ENCODE results near the gene ZNF362.

ZNF362 gene

DNA sequence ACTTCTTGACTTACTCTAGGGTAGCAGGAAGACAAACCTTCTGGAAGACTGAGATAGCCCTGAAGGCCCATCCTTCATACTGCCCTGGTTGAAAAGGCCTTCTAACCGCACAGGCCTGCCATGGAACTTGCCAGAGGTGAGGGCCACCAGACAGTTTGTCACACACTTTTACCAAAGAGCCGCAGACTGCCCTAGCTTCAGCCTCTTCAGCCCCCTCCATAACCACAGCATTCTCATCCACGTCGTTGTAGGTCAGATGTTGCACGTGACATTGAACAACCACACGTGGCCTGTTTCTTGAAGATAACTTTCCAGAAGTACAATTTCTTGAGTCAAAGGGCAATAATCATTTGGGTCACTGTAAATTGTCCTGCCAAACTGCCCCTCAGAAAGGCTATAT, 18.9 kb downstream of the ZNF362 start:
- Histone ChIP-seq H3K9me3 (no peaks in the 10 kb centered on the region), H3K4me1 (no peaks in the 10 kb centered on the region), H3K27me3 (ENCODE audit: low read depth) (no peaks in the 10 kb centered on the region), H3K4me3 (no peak overlapping the region), H3K36me3 (replicated peaks) (peaks cover under 1% of the 10 kb centered on the region; the same call in 1 of the 2 replicates)
- in situ Hi-C loops (cut with MboI; ENCODE audit: low sequenced_read_pairs), result no loop called here
- no peak for DNase-seq (ENCODE audit: low spot score in 2 of 2)

GRCh38 chr1:33275706-33276572, 19.6 kb downstream of the ZNF362 start:
- H3K9me3 ChIP-seq, result no peaks in the 10 kb centered on the region
- no peaks in the 10 kb centered on the region for H3K4me1 ChIP-seq
- DNase-seq (ENCODE audit: low spot score in 2 of 2), result no peak
- H3K36me3 ChIP-seq (replicated peaks), result no peaks in the 10 kb centered on the region; the same call in none of the 2 replicates
- H3K27me3 ChIP-seq (ENCODE audit: low read depth), result no peaks in the 10 kb centered on the region
- H3K4me3 ChIP-seq, result no peak overlapping the region
- in situ Hi-C loops (cut with MboI; ENCODE audit: low sequenced_read_pairs), result no loop called here

DNA sequence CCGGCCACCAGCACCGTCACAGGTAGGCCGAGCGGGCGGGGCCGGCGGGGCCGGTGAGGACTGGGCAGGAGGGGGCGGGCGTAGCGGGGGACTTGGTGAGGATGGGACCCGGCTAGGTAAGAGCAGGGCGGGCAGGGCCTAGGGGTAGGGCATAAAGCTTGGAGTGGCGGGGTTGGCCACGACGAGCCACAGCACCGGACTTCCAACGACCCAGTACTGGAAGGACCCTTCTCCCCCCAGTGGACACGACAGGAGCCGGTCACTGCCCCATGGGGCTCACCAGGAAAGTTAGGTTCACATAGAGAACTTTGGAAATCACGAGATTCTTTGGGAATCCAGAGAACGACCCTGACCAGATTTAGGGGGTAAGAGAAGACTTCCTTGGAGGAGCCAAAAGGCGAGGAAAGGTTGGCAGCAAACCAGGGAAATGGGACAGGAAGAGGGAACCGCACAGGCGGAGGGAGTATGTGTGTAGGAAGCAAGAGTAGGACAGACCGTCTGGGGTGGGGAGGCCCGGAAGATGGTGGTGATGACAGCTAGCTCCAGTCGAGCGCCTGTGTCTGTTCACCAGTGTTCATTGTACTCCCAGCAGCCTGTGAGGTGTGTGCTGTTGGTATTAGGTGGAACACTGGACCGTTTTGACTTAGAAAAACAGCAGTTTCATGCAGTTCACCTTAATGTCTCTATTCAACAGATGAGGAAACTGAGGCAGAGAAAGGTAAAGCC, 20.4 kb downstream of the ZNF362 start:
- in situ Hi-C loops (cut with MboI; ENCODE audit: low sequenced_read_pairs), result no loop called here
- Histone ChIP-seq H3K36me3 (replicated peaks) (peaks cover 6% of the 10 kb centered on the region), H3K9me3 (no peaks in the 10 kb centered on the region), H3K4me3 (no peak overlapping the region), H3K4me1 (no peaks in the 10 kb centered on the region), H3K27me3 (ENCODE audit: low read depth) (no peaks in the 10 kb centered on the region)
- no peak for DNase-seq (ENCODE audit: low spot score in 2 of 2)

DNA sequence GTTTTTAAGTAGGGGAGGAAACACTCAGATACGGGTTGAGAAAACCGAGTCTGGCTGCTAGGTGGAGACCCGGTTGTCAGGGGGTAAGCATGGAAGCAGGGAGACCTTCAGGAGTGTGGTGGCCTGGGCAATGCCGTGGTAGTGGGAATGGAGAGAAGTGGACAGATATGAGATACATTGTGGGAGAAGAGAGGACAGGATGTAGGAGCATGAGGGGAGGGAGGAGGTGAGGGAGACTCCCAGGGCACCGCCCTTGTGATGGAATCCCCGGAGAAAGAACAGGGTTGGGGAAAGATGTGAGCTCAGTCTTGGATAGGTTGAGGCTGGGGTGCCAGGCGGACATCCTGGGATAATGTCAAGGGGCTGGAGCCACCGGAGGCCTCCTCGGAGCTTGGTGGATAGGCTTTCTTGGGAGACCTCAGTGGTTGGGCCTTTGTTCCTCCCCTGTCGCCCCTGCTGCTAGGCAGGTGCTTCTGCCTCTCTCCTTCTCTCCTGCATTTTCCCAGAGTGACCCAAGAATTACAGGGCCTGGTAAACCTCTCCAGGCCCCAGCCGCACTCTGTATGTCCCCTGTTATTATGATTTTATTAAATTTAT, 21.3 kb downstream of the ZNF362 start:
- no peaks in the 10 kb centered on the region for H3K9me3 ChIP-seq
- H3K4me1 ChIP-seq, result no peaks in the 10 kb centered on the region
- DNase-seq (ENCODE audit: low spot score in 2 of 2), result no peak
- peaks cover 9% of the 10 kb centered on the region for H3K36me3 ChIP-seq (replicated peaks)
- no peaks in the 10 kb centered on the region for H3K27me3 ChIP-seq (ENCODE audit: low read depth)
- in situ Hi-C loops (cut with MboI; ENCODE audit: low sequenced_read_pairs), result no loop called here
- no peak overlapping the region for H3K4me3 ChIP-seq

DNA sequence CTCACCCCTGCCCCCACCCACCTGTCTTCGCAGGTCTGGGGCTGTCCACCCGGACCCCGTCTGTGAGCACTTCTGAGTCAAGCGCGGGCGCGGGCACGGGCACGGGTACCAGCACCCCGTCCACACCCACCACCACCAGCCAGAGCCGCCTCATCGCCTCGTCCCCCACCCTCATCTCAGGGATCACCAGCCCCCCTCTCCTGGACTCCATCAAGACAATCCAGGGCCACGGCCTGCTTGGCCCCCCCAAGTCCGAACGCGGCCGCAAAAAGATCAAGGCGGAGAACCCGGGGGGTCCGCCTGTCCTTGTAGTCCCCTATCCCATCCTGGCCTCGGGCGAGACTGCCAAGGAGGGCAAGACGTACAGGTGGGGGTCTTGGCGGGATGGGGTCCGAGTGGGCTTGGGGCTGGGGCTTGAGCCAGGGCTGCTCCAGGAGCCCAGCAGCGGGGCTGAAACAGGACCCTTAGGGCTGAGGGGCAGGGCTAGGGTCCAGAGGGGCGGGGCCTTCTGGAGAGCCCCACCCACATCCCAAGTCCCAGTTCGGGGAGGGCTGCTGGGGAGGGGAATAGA, 23.9 kb downstream of the ZNF362 start:
- peaks cover 23% of the 10 kb centered on the region for H3K36me3 ChIP-seq (replicated peaks)
- no peaks in the 10 kb centered on the region for H3K27me3 ChIP-seq (ENCODE audit: low read depth)
- in situ Hi-C loops (cut with MboI; ENCODE audit: low sequenced_read_pairs), result no loop called here
- H3K4me3 ChIP-seq, result no peak overlapping the region
- H3K4me1 ChIP-seq, result no peaks in the 10 kb centered on the region
- H3K9me3 ChIP-seq, result no peaks in the 10 kb centered on the region
- no peak for DNase-seq (ENCODE audit: low spot score in 2 of 2)

GRCh38 chr1:33281554-33282303, 25.4 kb downstream of the ZNF362 start:
- Histone ChIP-seq H3K4me3 (no peak overlapping the region), H3K4me1 (no peaks in the 10 kb centered on the region), H3K27me3 (ENCODE audit: low read depth) (no peaks in the 10 kb centered on the region), H3K36me3 (replicated peaks) (peaks cover 23% of the 10 kb centered on the region), H3K9me3 (no peaks in the 10 kb centered on the region)
- DNase-seq (ENCODE audit: low spot score in 2 of 2), result no peak
- in situ Hi-C loops (cut with MboI; ENCODE audit: low sequenced_read_pairs), result no loop called here

DNA sequence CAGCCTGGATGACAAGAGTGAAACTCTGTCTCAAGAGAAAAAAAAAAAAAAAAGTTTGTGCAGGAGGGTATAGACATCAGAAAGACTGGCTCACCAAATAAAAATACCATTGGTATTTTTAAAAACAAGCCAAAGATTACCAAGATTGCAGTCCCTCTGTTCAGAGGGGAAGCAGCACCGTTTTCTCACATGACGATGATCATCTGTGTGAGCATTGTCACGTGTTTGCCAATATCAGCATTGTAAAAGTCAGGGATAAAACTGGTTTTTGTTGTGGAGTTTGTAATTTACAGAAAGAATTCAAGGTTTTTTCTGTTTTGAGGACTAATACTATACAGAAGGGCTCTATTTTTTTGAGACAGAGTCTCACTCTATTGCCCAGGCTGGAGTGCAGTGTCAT, 26.5 kb downstream of the ZNF362 start:
- H3K4me3 ChIP-seq, result no peak overlapping the region

DNA sequence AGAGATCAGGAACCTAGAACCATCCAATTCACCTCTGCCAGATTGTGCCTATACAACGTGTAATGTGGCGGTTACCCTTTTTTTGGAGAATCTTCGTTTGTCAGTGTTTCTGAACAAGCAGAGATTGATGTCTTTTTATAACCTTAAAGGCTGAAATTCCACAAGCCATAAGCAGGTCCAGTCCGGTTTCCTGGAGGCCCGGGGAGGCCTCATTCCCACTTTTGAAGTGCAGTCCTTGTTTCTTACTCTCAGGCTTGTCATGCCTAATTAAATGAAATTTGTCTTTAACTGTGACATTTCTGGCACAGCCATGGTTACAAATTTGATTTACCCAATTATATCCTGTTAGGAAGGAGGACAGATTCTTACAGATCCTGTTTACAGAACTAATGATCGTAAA, 27.8 kb downstream of the ZNF362 start:
- no peaks in the 10 kb centered on the region for H3K9me3 ChIP-seq
- H3K4me3 ChIP-seq, result no peak overlapping the region
- peaks cover 23% of the 10 kb centered on the region for H3K36me3 ChIP-seq (replicated peaks)
- H3K4me1 ChIP-seq, result no peaks in the 10 kb centered on the region
- H3K27me3 ChIP-seq (ENCODE audit: low read depth), result no peaks in the 10 kb centered on the region
- DNase-seq (ENCODE audit: low spot score in 2 of 2), result no peak
- in situ Hi-C loops (cut with MboI; ENCODE audit: low sequenced_read_pairs), result no loop called here

More for the DNA sequence above, 26.5 kb downstream of the ZNF362 start:
- no peaks in the 10 kb centered on the region for H3K27me3 ChIP-seq (ENCODE audit: low read depth)
- peaks cover 23% of the 10 kb centered on the region for H3K36me3 ChIP-seq (replicated peaks)
- H3K9me3 ChIP-seq, result no peaks in the 10 kb centered on the region
- in situ Hi-C loops (cut with MboI; ENCODE audit: low sequenced_read_pairs), result no loop called here
- no peak for DNase-seq (ENCODE audit: low spot score in 2 of 2)
- no peaks in the 10 kb centered on the region for H3K4me1 ChIP-seq

DNA sequence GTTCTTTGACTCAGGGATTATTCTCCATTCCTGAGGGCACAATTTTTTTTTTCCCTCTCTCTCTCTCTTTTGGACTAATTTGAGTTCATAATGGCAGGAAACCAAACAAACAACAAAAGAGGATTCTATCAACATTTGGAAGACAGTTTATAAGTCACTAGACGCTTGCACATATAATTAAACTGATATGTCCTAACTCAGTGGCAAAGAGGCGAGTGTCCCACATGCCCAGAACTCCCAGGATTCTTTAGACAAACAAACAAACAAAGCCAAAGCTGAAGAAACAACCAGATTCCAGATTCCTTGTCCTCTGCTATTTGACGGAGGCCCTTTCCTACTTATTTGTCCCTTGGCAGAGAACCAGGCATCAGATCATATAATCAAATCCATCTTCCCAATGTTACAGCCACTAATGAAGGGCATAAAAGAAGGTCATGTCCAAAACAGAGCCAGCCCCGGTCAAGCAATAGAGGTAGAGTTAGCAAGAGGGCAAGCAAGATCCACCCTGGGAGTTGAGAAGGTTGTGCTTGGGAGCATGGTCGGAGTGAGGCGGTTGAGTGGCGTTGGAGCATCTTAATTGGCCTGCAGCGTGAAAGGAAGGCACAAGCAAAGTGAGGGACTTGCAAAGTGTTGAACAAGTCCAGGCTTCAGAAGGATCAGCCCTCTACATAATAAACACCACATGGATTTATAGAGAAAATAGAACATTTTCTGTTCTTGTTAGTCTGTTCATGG, 30.3 kb downstream of the ZNF362 start:
- DNase-seq (ENCODE audit: low spot score in 2 of 2), result no peak
- no peaks in the 10 kb centered on the region for H3K27me3 ChIP-seq (ENCODE audit: low read depth)
- H3K4me3 ChIP-seq, result no peak overlapping the region
- H3K4me1 ChIP-seq, result no peaks in the 10 kb centered on the region
- H3K36me3 ChIP-seq (replicated peaks), result peaks cover 18% of the 10 kb centered on the region
- no peaks in the 10 kb centered on the region for H3K9me3 ChIP-seq
- in situ Hi-C loops (cut with MboI; ENCODE audit: low sequenced_read_pairs), result no loop called here

GRCh38 chr1:33287317-33287716, 31.0 kb downstream of the ZNF362 start:
- Histone ChIP-seq H3K4me3 (no peak overlapping the region), H3K4me1 (no peaks in the 10 kb centered on the region), H3K36me3 (replicated peaks) (peaks cover 14% of the 10 kb centered on the region), H3K9me3 (no peaks in the 10 kb centered on the region), H3K27me3 (ENCODE audit: low read depth) (no peaks in the 10 kb centered on the region)
- no peak for DNase-seq (ENCODE audit: low spot score in 2 of 2)
- in situ Hi-C loops (cut with MboI; ENCODE audit: low sequenced_read_pairs), result no loop called here

DNA sequence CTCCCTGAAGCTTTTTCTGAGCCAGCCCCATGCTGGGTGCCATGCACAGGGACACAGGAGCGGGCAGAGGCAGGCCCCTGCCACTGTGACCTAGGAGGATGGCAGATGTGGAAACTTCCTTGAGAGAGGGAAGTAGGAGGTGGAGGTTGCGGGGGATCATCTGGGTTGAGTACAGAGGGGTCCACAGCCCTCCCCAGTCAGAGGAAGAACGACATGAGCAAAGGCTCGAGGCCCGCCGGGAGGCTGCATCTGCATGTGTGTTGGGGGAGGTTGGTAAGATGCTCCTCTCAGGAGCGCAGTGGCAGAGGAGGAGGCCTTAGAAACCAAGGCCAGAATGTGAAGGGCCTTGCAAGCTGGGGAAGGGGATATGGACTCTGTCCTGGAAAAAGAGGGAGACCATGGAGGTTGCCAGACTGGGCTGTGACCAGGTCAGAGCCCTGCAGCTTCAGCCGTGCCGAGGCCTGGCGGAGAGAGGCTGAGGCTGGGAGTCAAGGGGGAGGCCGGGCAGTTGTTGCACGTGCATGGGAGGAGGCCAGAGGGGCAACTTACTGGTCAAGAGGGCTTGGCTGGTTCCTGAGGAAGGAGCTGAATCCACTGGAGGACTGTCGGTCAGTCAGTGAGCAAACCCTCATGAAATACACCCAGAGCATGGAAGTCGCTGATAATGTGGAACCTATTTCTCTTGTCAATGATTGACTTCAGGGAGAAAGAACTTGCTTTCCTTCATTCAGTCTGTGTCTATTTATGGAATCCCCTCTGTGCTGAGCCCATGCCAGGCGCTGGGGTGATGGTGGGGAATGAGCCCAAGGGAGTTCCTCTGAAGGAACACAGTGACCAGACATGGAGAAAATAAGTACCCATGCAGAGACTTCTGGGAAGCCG, 32.9 kb downstream of the ZNF362 start:
- H3K36me3 ChIP-seq (replicated peaks), result peaks cover 9% of the 10 kb centered on the region
- no peaks in the 10 kb centered on the region for H3K9me3 ChIP-seq
- no peaks in the 10 kb centered on the region for H3K27me3 ChIP-seq (ENCODE audit: low read depth)
- in situ Hi-C loops (cut with MboI; ENCODE audit: low sequenced_read_pairs), result no loop called here
- H3K4me1 ChIP-seq, result no peaks in the 10 kb centered on the region
- DNase-seq (ENCODE audit: low spot score in 2 of 2), result no peak
- H3K4me3 ChIP-seq, result no peak overlapping the region

DNA sequence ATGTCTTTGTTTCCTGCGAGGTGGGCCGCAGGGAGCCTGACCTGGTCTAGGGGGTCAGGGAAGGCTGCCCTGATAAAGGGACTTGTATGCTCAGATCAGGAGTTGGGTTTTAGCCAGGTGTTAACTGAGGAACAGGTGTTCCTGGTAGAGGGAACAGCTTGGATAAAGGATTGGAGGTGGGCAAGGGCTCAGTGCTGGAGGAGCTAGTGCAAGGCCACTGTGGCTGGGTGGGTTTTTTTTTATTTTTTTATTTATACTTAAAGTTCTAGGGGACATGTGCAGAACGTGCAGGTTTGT, 33.5 kb downstream of the ZNF362 start:
- in situ Hi-C loops (cut with MboI; ENCODE audit: low sequenced_read_pairs), result loop anchor here (10.0 kb wide), 1 partner anchor 325 kb away; no protein-coding TSS in a partner anchor
- no peak for DNase-seq (ENCODE audit: low spot score in 2 of 2)
- no peak overlapping the region for H3K4me3 ChIP-seq
- H3K27me3 ChIP-seq (ENCODE audit: low read depth), result no peaks in the 10 kb centered on the region
- H3K4me1 ChIP-seq, result no peaks in the 10 kb centered on the region
- H3K36me3 ChIP-seq (replicated peaks), result peaks cover 6% of the 10 kb centered on the region
- H3K9me3 ChIP-seq, result no peaks in the 10 kb centered on the region

All from HAP-1 (cell line).